HepG2 (cell line): Measurements from ENCODE around the gene DSPP. TPM values are rescaled to one million over a fixed set of nuclear protein-coding genes. Genes with fewer than 3 reads are reported as not detected.

Source experiments
- ATAC-seq: fragments of 200-7000 bp; cut with Tn5 transposase; 3 replicates; pipeline ENCODE4 v1.9.1; 2020; ENCODE audit warnings: mild to moderate bottlenecking, moderate library complexity
- BruUV-seq: library from RNA; stranded (reverse); fragments of 400-500 nt; replicated peaks from 2 replicates; lab custom pipeline; 2021; lab: Mats Ljungman, UMichigan
- CTCF ChIA-PET: fragments of 300-600 bp; formaldehyde crosslinking; extraction: SDS; loops from one replicate; lab custom pipeline; 2021; ENCODE audit warnings: low total read pairs, inconsistent platforms, low intra/inter-chr PET ratio; lab: Yijun Ruan, JAX
- POLR2A ChIA-PET: fragments of 350-600 bp; sonication (Branson Sonifier 250); formaldehyde crosslinking; loops from one replicate; lab custom pipeline; 2020; ENCODE audit warnings: antibody characterized with exemption, inconsistent platforms; lab: Yijun Ruan, JAX
- DNase-seq: peaks from one replicate; pipeline ENCODE4 v3.0.0-alpha.2; 2015; ENCODE audit warnings: low spot score
- FAIRE-seq: peaks from 3 replicates; lab custom pipeline; 2011; peaks lifted over from hg19 to GRCh38; lab: Jason Lieb, UNC
- H2AFZ ChIP-seq: one replicate; pipeline ENCODE4 v1.6.1; 2011; ENCODE audit warnings: low read length, inconsistent platforms
- H3K27ac ChIP-seq: fragments of 300-600 bp; 3 replicates; pipeline ENCODE4 v1.8.0; 2011; ENCODE audit warnings: mixed run types, mild to moderate bottlenecking, mixed read lengths, low read length, inconsistent platforms; ENCODE audit not compliant: insufficient read depth; ENCODE audit errors: extremely low read length
- H3K27me3 ChIP-seq, 2 experiments: fragments of 200-600 bp in 1 of 2; 2 replicates in 1 of 2; 3 replicates in 1 of 2; pipeline versions ENCODE4 v1.6.0 to v1.8.0; 2011; ENCODE audit warnings: low read length in 2 of 2, mild to moderate bottlenecking in 2 of 2, moderate library complexity in 2 of 2, inconsistent platforms in 1 of 2; ENCODE audit not compliant: insufficient read depth in 2 of 2, control insufficient read depth in 1 of 2
- H3K36me3 ChIP-seq, 2 experiments: fragments of 200-600 bp in 1 of 2; replicated peaks in 1 of 2; 2 replicates in 1 of 2; 3 replicates in 1 of 2; pipeline versions ENCODE4 v1.5.1 to v1.8.0; 2011; ENCODE audit warnings: low read length in 2 of 2, inconsistent platforms in 1 of 2; ENCODE audit not compliant: insufficient read depth in 2 of 2, control insufficient read depth in 1 of 2
- H3K4me1 ChIP-seq: 2 replicates; pipeline ENCODE4 v1.5.1; 2012; ENCODE audit warnings: low read length, inconsistent platforms; ENCODE audit not compliant: insufficient read depth
- H3K4me2 ChIP-seq: 2 replicates; pipeline ENCODE4 v1.6.0; 2011; ENCODE audit warnings: low read depth, low read length, inconsistent platforms
- H3K4me3 ChIP-seq, 3 experiments: fragments of 200-600 bp in 1 of 3; sonication (generic), shearing (Covaris generic) in 1 of 3; replicated peaks in 1 of 3; 2 replicates each; pipeline ENCODE4 v1.5.1; 2011 to 2016; ENCODE audit warnings: low read length in 3 of 3, inconsistent platforms in 2 of 3, low read depth in 2 of 3, mild to moderate bottlenecking in 2 of 3, control low read depth in 1 of 3, mixed read lengths in 1 of 3; ENCODE audit not compliant: insufficient read depth in 1 of 3
- H3K79me2 ChIP-seq: one replicate; pipeline ENCODE4 v1.6.1; 2011; ENCODE audit warnings: low read length, inconsistent platforms; ENCODE audit not compliant: insufficient read depth
- H3K9ac ChIP-seq: 2 replicates; pipeline ENCODE4 v1.6.0; 2011; ENCODE audit warnings: mild to moderate bottlenecking, low read depth, low read length, inconsistent platforms; ENCODE audit not compliant: insufficient read depth
- H3K9me3 ChIP-seq: 2 replicates; pipeline ENCODE4 v1.5.1; 2012; ENCODE audit warnings: mild to moderate bottlenecking, low read length
- H4K20me1 ChIP-seq: 2 replicates; pipeline ENCODE4 v1.6.0; 2011; ENCODE audit warnings: inconsistent platforms, mild to moderate bottlenecking, low read length, moderate library complexity; ENCODE audit not compliant: insufficient read depth
- ARHGAP35 ChIP-seq: sonication (generic); formaldehyde crosslinking; IDR thresholded peaks from 2 replicates; pipeline ENCODE4 v1.9.0; 2022; ENCODE audit warnings: mild to moderate bottlenecking, inconsistent platforms, moderate library complexity, missing genetic modification reagents, borderline replicate concordance
- ASH2L ChIP-seq: fragments of 300-600, 200-600 bp; sonication (generic); IDR thresholded peaks from 2 replicates; pipeline ENCODE4 v1.7.0; 2017; ENCODE audit warnings: low read depth, mild to moderate bottlenecking, moderate library complexity, mixed read lengths, low read length; ENCODE audit not compliant: insufficient read length
- ATAD3A ChIP-seq: sonication (generic); formaldehyde crosslinking; IDR thresholded peaks from 2 replicates; pipeline ENCODE4 v1.4.0; 2020; ENCODE audit warnings: missing genetic modification reagents
- EEA1 ChIP-seq: sonication (generic); formaldehyde crosslinking; IDR thresholded peaks from 2 replicates; pipeline ENCODE4 v1.5.1; 2020; ENCODE audit warnings: mild to moderate bottlenecking, missing genetic modification reagents, borderline replicate concordance
- KLF12 ChIP-seq: sonication (generic); formaldehyde crosslinking; IDR thresholded peaks from 2 replicates; pipeline ENCODE4 v1.4.0; 2020; ENCODE audit warnings: missing genetic modification reagents, borderline replicate concordance
- MAF1 ChIP-seq: sonication (generic); formaldehyde crosslinking; IDR thresholded peaks from 2 replicates; pipeline ENCODE4 v1.5.0; 2020; ENCODE audit warnings: missing genetic modification reagents, borderline replicate concordance
- MAFG ChIP-seq: sonication (generic); formaldehyde crosslinking; IDR thresholded peaks from 2 replicates; pipeline ENCODE4 v1.5.1; 2020; ENCODE audit warnings: mild to moderate bottlenecking, missing genetic modification reagents
- NFE2L1 ChIP-seq: sonication (generic); formaldehyde crosslinking; IDR thresholded peaks from 2 replicates; pipeline ENCODE4 v1.4.0; 2020; ENCODE audit warnings: missing genetic modification reagents, mild to moderate bottlenecking, borderline replicate concordance
- NFYC ChIP-seq: IDR thresholded peaks from 2 replicates; pipeline ENCODE4 v1.6.1; 2016; ENCODE audit warnings: missing genetic modification reagents, missing compliant biosample characterization
- RFX5 ChIP-seq: IDR thresholded peaks from 2 replicates; pipeline ENCODE4 v1.6.1; 2011; ENCODE audit warnings: low read depth, low read length, improper control_type of control experiment
- SKIL ChIP-seq: sonication (generic); formaldehyde crosslinking; IDR thresholded peaks from 2 replicates; pipeline ENCODE4 v1.8.0; 2022; ENCODE audit warnings: missing genetic modification reagents, mild to moderate bottlenecking, moderate library complexity, borderline replicate concordance
- TOE1 ChIP-seq: sonication (generic); formaldehyde crosslinking; IDR thresholded peaks from 2 replicates; pipeline ENCODE4 v1.4.0; 2020; ENCODE audit warnings: mild to moderate bottlenecking, missing genetic modification reagents
- ZBTB33 ChIP-seq: sonication (generic); formaldehyde crosslinking; IDR thresholded peaks from 2 replicates; pipeline ENCODE4 v1.4.0; 2020; ENCODE audit warnings: missing genetic modification reagents
- ZNF3 ChIP-seq: IDR thresholded peaks from 2 replicates; pipeline ENCODE4 v1.7.0; 2017; ENCODE audit warnings: inconsistent platforms
- ZNF350 ChIP-seq: sonication (generic); formaldehyde crosslinking; IDR thresholded peaks from 2 replicates; pipeline ENCODE4 v1.4.0; 2020; ENCODE audit warnings: mild to moderate bottlenecking, low read depth, missing genetic modification reagents, borderline replicate concordance
- ZNF772 ChIP-seq: sonication (generic); formaldehyde crosslinking; IDR thresholded peaks from 2 replicates; pipeline ENCODE4 v1.5.0; 2020; ENCODE audit warnings: mild to moderate bottlenecking, missing genetic modification reagents
- ZNF775 ChIP-seq: sonication (generic); formaldehyde crosslinking; IDR thresholded peaks from 2 replicates; pipeline ENCODE4 v1.4.0; 2020; ENCODE audit warnings: missing genetic modification reagents, mild to moderate bottlenecking, moderate library complexity, borderline replicate concordance
- ZNF781 ChIP-seq: sonication (generic); formaldehyde crosslinking; IDR thresholded peaks from 2 replicates; pipeline ENCODE4 v1.5.1; 2020; ENCODE audit warnings: borderline replicate concordance, mild to moderate bottlenecking, missing genetic modification reagents; ENCODE audit errors: not compliant biosample characterization
- ZSCAN22 ChIP-seq: sonication (generic); formaldehyde crosslinking; IDR thresholded peaks from 2 replicates; pipeline ENCODE4 v1.4.0; 2020; ENCODE audit warnings: mild to moderate bottlenecking, missing genetic modification reagents
- in situ Hi-C: cut with HindIII; loops from 2 replicates; pipeline ENCODE4 v1.10.0; 2017; ENCODE audit warnings: low pct_unique_long_range_greater_than_20kb; ENCODE audit not compliant: extremely low pct_ligation_motif_present
- intact Hi-C: fragments of 100-400 bp; cut with micrococcal nuclease; formaldehyde crosslinking; loops from one replicate; pipeline ENCODE4 v1.10.0; 2022; ENCODE audit not compliant: unreplicated experiment
- polyA plus RNA-seq, 8 experiments: library from polyadenylated mRNA; depleted of rRNA in 3 of 8; stranded (reverse) in 7 of 8; unstranded in 1 of 8; fragments of >200 nt; fragmentation: Illumina TruSeq in 4 of 8; extraction: Trizol in 4 of 8; gene quantifications; 2 replicates each; pipeline versions ENCODE4 v1.2.1 to v1.2.3, GENCODE V29; 2011 to 2016; ENCODE audit warnings: low read depth in 4 of 8, missing spikeins in 1 of 8, mixed read lengths in 1 of 8; ENCODE audit not compliant: insufficient read depth in 1 of 8
- total RNA-seq, 5 experiments: library from RNA; depleted of rRNA; stranded (reverse); fragments of >200 nt; fragmentation: Illumina TruSeq; extraction: Trizol; gene quantifications; 2 replicates each; pipeline ENCODE4 v1.2.3, GENCODE V29; 2016; ENCODE audit warnings: low read depth in 1 of 5

The DSPP gene
- total and polyA plus RNA-seq, 2 of the 13 experiments (the other 11 are each of a cell fraction or from before 2014, with no cell fraction given), result not detected

- H3K27ac ChIP-seq, result no peak overlapping the region
- DNase-seq, result no peak
- no peaks in the 10 kb centered on the region for H3K4me1 ChIP-seq
- in situ Hi-C loops (no loop called here), intact Hi-C loops (no loop called here)
- no peaks in the 10 kb centered on the region for H3K27me3 ChIP-seq
- no peak for FAIRE-seq
- no peak for ATAC-seq
- no peaks in the 10 kb centered on the region for H3K79me2 ChIP-seq
- no peak overlapping the region for H3K9ac ChIP-seq
- no peaks in the 10 kb centered on the region for H4K20me1 ChIP-seq
- no TSS peak for BruUV-seq
- no peak overlapping the region for H3K4me2 ChIP-seq
- H3K4me3 ChIP-seq, result no peak overlapping the region
- H2AFZ ChIP-seq, result no peak overlapping the region
- H3K36me3 ChIP-seq, result no peaks in the 10 kb centered on the region
- H3K9me3 ChIP-seq, result no peaks in the 10 kb centered on the region
- POLR2A ChIA-PET, result no interaction called here
- TF ChIP-seq MAFG (CRISPR knock-in tag), result no peak
- no peak for TF ChIP-seq NFYC (CRISPR knock-in tag)
- TF ChIP-seq SKIL (CRISPR knock-in tag), result no peak
- no peak for TF ChIP-seq ZNF3 (CRISPR knock-in tag)
- no peak for TF ChIP-seq ZNF775 (CRISPR knock-in tag)
- TF ChIP-seq KLF12 (CRISPR knock-in tag), result no peak
- TF ChIP-seq ZBTB33 (CRISPR knock-in tag), result no peak
- no peak for TF ChIP-seq ZNF350 (CRISPR knock-in tag)
- TF ChIP-seq ARHGAP35 (CRISPR knock-in tag), result no peak
- TF ChIP-seq ASH2L, result no peak
- TF ChIP-seq ZSCAN22 (CRISPR knock-in tag), result no peak
- TF ChIP-seq NFE2L1, result no peak
- TF ChIP-seq EEA1 (CRISPR knock-in tag), result no peak
- no peak for TF ChIP-seq ATAD3A
- no peak for TF ChIP-seq TOE1
- TF ChIP-seq ZNF781 (CRISPR knock-in tag), result no peak
- no peak for TF ChIP-seq RFX5
- no peak for TF ChIP-seq MAF1 (CRISPR knock-in tag)
- no peak for TF ChIP-seq ZNF772 (CRISPR knock-in tag)
- CTCF ChIA-PET, result no interaction called here
Observed at GRCh38 chr4:87601361-87601760, 7.0 kb upstream of the DSPP start.
